NCI-H510A treated with DMSO at 0.1 percent for 48 hours (cell line): ENCODE data around the gene SPDYE1.
"Not testable (repeated sequence)": the region's sequence is repeated elsewhere in the genome, so short reads cannot be mapped to it uniquely, and the experiment has no call there.

ENCODE experiments used
- DNase-seq: peaks from one replicate; lab custom pipeline; 2025; lab: John Stamatoyannopoulos, UW

SPDYE1 gene, protein sequence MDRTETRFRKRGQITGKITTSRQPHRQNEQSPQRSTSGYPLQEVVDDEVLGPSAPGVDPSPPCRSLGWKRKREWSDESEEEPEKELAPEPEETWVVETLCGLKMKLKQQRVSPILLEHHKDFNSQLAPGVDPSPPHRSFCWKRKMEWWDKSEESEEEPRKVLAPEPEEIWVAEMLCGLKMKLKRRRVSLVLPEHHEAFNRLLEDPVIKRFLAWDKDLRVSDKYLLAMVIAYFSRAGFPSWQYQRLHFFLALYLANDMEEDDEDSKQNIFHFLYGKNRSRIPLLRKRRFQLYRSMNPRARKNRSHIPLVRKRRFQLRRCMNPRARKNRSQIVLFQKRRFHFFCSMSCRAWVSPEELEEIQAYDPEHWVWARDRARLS

DNA sequence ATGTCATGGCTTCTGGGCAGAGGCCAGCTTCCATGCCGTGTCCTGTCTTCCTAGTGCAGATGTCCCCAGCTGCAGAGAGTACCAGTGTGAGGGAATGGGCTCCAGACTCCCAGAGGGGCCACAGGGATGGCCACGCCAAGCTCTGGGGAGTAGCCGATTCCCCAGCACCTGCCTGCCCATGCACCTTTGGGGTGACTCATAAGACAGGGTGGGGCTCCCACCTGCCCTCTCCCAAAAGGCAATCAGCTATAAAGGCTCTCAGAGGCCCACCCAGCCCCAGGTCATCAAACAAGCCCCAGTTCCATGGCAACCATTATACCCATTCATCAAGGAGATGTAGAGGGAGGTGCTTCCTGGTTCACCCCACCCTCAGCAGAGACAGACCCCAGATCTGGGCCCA, at the start of gene SPDYE1:
SPDYE1 (plus strand) TSS at position 366 of the 400 bp plus-strand sequence. CDS start 2,053 bp downstream, outside the sequence.
- not testable (repeated sequence) for DNase-seq

DNA sequence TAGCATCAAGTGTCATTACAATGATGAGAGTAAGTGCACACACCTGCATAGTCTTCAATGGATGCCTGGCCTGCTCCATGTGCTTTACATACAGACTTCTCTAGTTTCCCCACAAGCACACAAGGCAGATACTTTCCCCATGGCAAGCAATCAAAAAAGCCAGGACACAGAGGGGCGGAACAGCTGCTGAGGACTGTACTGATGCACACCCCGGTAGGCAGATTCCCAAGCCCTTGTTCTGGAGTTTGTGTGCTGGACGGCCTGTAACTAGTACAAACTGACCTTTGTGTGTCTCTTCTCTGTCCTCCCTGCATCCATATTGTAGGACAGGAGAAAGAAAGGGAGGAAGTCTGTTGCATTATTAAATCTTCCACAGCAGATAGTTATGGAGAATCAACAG, 45.7 kb upstream of the SPDYE1 start:
- DNase-seq: no peak

DNA sequence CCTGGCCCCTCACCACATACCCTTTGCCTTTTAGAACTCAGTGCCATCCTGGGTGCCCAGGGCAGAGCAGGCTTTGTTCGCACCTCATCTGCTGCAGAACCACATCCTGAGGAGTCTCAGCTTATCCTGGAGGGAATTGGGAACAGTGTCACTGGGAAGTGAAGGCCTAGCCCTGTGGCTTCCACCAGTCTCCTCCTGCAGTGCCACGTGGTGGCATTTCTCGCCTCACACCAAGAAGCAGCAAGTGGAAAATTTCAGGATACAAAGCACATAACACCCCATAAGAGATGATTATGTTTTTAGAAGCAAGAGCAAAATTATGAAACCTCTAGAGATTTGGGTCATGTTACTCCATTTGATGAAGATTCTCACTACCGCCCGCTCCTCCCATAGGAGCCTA, 44.6 kb upstream of the SPDYE1 start:
- DNase-seq: no peak

DNA sequence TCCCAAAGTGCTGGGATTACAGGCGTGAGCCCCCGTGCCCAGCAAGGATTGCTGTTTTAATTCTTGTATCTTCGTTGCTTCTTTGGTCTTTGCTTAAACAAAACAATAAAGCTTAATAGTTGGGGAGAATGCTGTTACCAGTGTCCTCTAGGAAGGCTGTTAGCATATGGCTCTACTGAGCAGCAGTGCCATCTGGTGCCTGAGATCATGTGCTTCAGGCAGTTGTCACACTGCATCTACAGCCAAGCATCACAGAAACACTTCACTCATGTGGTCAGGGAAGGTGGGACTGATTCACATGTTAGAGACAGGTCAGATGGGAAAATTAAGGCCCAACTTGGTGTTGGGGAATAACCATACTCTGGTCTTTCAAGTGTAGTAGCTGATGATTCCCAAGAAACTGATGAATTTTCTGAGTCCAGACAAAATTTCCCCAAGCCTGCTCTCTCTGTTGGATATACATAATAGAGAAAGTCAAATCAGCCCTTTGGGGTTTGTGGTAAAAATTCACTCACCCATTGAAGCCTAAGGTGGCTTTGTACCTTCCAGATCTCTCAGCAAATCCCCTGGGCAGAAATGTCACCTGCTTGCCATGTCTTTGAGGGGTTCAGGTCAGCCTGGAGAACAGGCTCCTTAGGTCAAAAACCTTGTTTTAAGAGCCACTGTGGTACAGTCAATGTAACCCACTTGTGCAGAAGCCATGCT, 43.0 kb upstream of the SPDYE1 start:
- peak; percentile 39 for DNase-seq

DNA sequence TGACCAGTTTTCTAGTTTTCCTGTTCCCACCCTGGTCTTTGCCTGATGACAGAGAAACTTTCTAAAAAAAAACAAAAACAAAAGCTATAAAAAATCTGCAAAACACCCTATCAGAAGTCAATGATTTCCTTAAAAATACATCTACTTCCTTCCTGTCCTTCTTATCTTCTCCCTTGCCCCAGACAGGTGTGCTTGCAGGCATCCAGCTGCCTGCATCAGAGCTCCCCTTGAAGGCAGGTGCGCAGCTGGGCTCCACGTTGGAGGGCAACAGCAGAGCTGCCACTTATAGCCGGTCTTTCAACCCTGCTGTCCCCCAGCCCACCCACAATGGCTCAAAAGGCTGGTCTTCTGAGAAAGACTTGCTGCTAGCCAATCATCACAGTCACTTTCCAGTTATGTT, 41.7 kb upstream of the SPDYE1 start:
- no peak for DNase-seq

DNA sequence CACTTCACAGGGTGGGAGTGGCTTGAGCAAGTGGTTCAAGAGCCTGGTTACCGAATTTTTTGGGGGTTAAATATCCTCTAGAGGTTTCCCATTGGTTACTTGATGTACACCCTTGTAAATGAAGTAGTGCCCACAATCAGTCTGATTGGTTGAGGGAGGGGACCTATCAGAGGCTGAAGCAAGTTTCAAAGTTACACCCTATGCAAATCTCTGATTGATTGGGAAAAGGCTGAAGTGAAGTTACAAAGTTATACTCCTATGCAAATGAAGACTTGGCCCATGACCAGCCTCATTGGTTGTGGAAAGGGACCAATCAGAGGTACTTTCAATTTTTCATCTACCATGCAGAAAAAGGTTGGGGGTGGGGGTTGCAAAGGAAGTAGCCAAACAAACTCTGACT, 36.8 kb upstream of the SPDYE1 start:
- DNase-seq: no peak

DNA sequence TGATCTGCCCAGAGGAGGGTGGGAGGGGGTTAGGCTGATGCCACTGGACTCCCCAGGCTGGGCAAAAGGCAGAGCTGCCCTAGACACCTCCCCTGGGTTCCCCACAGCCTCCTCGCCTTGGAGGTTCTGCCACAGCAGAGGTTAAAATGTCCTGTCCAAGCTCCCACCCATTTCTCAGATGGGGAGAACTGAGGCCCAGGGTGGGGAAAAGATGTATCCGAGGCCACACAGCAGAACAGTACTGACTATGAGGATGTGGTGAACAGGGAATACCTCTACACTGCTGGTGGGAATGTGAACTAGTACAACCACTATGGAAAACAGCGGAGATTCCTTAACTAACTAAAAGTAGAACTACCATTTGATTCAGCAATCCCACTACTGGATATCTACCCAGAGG, 31.3 kb upstream of the SPDYE1 start:
- not testable (repeated sequence) for DNase-seq

DNA sequence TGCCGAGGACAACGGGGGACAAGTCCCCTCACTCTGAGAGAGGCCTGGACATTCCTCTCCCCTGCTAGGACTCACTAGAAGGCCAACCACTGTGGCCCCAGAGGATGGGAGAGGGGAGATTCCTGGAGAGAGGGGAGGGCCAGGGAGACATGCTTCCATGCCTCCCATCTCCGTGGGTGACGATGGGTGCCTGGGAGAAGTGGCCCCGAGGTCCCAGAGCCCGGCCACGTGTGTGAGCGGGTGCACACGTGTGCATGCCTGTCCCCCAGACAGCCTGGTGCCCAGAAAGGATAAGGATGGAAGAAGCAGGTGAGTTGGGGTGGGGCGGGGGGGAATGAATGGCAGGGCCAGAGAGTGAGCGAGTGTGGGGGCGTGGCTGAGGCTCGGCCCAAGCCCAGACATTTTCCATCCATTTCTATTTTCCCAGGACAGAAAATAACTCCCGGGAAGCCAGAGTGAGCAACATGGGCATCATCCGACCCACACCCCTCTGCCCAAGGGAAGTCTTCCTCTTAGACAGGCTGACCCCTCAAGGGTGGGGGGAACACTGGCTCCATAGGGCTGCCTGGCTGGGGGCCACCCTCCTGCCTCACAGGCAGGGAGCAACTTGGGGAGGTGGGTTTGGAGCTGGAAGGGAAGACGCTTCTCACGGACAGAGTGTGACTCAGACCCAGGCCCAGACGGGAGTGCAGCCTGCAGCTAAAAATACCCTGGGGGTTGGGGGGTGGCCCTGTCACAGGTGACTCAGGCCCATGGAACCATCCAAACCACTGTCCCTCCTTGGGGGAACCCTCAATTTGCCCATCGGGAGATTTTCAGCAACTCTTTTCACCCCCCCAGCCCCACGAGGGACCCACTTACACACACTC, 29.3 kb upstream of the SPDYE1 start:
- DNase-seq: not testable (repeated sequence)

DNA sequence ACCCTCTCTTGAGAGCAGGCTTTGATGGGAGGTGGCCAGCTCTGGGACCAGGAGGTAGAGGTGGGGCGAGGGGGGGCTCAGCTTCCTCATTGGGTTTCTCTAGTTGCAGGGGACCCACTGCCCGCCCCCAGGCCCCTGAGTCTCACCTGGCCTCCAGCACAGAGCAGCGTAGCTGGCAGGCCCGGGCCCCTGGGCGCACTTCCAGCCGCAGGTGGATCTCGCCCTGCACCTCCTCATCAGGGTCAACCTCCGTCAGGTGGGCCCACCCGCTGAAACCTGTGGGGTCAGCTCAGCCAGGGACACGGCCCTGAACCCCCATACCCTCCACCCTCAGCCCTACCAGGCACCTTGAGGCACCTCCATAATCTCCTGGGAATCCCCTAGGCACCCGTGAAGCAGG, 28.1 kb upstream of the SPDYE1 start:
- DNase-seq: not testable (repeated sequence)

DNA sequence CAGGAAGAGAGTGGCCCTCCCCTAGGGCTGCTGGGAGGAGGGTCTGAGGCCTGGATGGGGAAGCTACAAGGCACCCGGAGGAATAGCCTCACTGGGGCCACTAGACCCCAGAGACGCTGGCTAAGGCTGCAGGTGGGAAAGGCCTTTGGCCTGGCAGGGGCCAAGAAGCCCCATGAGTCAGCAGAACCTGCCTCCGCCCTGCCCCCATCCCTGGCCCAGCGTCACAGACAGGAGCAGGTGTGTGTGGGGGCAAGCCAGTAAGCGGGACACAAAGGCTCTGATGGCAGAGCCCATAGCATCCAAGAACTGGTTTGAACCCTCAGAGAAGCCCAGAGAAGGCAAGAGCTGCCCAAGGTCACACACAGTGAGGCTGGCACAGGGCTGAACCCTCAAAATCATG, 27.0 kb upstream of the SPDYE1 start:
- DNase-seq: not testable (repeated sequence)

DNA sequence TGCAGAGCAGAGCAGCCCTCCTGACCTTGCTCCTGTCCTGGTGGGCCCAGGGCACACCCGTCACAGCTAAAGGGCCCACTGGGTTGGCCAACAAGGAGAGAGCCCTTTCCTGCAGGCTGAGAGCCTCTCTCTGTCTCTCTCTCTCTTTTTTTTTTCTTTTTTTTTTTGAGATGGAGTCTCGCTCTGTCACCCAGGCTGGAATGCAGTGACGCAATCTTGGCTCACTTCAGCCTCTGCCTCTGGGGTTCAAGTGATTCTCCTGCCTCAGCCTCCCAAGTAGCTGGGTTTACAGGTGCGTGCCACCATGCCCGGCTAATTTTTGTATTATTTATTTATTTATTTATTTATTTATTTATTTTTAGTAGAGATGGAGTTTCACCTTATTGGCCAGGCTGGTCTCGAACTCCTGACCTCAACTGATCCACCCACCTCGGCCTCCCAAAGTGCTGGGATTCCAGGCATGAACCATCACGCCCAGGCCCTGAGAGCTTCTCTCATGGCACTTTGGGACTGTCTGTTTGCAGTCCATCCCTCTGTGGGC, 23.6 kb upstream of the SPDYE1 start:
- DNase-seq: not testable (repeated sequence)

DNA sequence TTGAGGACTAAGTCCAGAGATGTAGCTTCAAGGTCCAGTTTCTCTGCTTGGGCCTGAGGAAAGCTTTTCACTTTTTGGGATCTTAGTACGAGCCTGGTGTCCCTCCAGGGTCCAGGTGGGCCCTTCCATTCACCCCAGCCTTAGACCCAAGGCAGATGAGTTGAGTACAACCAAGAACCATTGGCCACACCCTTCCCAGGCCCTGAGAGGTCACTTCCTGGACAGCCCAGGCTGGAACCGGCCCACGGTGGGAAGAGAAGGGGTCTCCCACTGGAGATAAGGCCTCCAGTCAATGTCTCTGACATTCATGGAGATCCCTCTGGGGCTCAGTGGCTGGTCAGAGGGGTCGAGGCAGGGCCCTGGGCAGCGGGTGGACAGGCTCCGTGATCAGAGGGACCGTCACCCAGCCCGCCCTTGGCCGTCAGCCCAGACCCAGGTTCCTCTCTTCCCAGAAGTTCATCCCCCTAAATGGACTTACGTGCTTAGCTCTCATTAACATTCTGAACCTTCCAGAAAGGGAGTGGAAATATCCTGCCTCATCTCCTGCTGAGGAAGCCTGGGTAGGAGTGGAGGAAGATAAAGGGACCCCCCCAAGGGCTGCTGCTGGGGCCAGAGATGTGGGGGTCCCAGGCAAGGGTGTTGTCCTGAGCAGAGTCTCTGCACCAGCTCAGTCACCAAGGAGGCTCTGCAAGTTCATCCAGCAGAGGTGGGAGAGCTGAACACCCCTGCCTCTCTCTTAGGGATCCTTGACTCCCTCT, 22.8 kb upstream of the SPDYE1 start:
- DNase-seq: not testable (repeated sequence)

DNA sequence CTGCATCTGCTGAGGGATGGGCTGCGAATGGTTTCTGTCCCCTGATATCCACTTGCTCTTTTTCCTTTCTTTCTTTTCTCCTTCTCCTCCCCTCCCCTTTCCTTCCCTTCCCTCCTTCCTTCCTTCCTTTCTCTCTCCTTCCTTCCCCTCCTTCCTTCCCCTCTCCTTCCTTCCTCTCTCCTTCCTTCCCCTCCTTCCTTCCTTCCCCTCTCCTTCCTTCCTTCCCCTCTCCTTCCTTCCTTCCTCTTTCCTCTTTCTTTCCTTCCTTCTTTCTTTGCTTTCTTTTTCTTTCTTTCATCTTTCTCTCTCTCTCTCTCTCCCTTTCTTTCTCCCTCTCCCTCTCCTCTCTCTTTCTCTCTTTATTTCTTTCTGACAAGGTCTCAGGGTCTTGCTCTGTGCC, 20.2 kb upstream of the SPDYE1 start:
- DNase-seq: no peak

DNA sequence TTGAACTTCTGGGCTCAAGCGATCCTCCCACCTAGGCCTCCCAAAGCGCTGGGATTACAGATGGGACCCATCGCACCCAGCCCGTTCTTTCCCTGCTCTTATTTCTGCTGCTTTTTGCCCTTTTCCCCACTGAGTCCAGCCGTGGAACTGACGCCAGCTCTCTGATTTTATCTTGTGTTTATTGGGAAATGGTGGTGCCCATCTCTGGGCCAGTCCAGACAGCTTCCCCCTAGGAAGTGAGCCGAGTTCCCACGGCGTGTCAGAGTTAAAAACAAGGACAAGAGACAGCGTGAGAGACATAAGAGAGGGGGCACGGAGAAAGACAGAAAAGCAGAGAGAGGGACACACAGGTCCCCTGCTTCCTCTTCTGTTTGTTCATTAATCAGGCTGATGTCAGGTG, 19.6 kb upstream of the SPDYE1 start:
- not testable (repeated sequence) for DNase-seq

DNA sequence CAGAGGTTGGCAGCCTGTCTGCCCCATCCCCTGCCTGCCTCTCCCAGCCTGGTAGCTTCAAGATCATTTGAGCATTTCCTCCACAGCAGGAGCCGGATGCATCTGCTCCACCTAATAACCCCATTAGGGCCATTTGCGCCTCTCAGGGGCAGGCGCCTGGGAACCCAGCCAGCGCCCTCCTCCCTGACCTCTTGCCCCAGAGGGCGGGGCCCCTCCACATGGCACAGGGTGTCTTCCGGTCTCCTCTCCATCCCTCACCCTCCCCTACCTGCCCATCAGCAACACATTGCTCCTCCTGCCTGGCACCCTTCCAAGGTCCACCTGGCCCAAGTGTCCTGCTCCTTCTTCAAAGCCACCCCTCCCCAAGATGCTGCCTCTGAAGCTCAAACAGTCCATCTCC, 14.8 kb upstream of the SPDYE1 start:
- DNase-seq: not testable (repeated sequence)

DNA sequence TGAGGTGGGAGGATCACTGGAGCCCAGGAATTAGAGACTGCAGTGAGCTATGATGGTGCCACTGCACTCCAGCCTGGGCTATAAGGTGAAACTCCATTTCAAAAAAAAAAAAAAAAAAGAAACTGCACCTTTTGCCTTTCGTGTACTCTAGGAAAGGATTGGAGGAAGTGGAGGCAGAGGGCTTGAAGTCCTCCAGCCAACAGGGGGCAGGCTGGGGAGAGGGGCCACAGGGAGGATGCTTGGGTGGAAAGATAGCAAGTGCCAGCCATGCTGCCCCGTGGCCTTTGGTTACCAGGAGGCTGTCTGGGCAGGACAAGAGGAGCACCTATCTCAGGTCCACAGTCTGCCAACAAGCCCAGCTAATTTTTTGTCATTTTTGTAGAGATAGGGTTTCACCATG, 14.0 kb upstream of the SPDYE1 start:
- DNase-seq: not testable (repeated sequence)

DNA sequence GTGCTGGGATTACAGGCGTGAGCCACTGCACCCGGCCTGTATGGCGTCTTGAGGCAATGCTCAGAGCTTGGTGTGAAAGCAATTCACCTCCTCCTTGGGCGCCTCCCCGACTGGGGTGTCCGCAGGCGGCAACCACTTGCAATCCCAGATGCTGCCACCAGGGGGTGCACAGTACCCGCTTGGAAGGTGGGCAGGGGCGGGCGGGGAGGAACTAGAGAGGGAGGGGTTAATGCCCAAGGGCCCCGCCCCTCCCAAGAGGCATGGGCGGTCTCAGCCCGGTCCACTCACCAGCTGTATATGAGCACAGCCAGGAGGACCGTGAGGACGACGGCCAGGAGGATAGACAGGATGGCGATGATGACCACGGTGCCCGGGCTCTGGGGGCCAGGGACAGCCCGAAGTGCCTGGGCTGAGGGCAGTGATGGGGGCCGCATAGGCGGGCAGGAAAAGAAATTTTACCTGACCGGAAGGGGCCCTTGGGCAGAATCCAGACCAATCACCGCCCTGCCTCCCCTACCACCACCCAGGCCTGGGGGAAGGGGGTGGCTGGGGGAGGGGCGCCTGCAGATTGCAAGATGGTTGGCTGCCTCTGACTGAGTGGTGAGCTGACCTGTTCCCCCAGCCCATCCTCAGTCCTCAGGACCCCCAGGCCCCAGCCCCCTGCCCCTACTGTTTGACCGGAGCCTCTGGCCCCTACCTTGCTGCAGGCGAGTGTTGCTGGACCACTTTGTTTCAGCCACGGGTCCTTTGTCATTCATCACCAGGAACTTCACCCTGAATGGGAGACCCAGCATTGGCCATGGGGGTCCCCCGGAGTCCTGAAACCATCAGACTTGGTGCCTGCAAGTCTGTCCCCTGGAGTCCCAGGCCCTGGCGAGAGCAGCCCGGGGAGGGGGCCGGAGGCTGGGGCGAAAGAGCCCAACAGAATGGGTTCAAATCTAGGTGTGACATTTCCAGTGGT, 11.5 kb upstream of the SPDYE1 start:
- not testable (repeated sequence) for DNase-seq

DNA sequence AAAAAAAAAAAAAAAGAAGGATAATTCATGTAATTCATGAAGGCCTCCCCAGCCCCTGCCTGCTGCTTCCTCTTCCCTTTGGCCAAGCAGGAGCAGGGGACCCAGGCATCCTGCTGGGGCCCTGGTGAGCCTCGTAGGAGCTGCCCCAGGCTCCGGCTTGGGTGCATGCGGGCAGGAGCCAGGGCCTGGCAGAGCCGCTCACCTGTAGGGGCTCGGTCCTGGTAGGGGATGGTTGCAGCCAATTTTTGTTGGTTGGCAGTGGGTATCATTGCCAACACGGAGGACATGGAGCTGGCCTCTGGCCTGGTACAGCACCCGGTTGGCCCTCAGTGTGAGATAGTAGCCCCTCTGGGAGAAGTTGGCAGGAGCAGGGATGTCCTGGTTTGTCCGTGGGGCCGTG, 10.2 kb upstream of the SPDYE1 start:
- DNase-seq: not testable (repeated sequence)

DNA sequence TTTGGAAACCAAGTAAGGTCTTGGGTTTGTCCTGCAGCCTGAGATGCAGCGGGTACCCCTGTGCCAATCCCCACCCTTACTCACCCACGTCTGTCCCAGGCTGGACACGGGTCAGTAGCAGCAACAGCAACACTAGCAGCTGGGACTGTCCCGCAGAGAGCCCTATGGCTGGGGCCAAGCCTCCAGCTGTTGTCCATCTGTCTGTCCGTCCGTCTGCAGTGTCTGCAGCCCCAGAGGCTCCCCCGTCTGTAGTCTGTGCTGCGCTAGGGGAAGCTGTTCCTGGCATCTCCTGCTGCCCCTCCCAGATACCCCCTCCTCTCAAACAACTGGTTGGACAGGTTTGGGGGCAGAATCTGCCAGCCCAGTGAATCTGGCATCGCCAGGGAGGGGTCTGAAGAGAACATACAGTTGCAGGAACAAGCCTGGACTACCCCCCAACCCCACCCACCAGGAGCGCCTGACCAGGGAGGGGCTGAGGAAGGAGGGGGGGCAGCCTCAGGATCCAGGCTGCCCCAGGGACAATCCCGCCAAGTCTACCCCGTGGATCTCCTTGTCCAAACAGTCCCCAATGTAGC, 7.6 kb upstream of the SPDYE1 start:
- DNase-seq: not testable (repeated sequence)

DNA sequence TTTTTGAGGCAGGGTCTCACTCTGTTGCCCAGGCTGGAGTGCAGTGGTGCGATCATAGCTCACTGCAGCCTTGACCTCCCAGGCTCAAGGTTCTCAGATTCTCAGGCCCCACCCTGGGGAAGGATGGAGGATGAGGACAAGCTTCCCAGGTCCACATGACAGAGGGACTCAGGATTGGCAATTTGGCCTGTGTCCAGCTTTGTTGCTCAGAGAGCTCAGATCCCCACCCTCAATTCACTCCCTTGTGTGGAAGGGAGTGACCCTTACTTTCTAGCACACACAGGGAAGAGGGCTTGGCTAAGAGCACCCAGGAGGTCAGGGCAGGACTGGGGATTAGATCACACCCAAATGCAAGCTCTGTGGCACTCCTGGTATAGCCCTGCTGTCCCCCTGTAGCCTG, 6.9 kb upstream of the SPDYE1 start:
- DNase-seq: not testable (repeated sequence)
